Measurements from ENCODE around the gene ID4.
"Not testable (repeated sequence)": the region's sequence is repeated elsewhere in the genome, so short reads cannot be mapped to it uniquely, and the experiment has no call there.

ID4 gene

GRCh38 chr6:19852927-19853326 is 15.8 kb downstream of the ID4 start:
- TF ChIP-seq CTCF (IDR thresholded peaks at IDR 0.05; ENCODE audit: low read length, missing control alignments): no peak
- H3K4me3 ChIP-seq (replicated peaks; ENCODE audit: low read depth, low read length): no peak overlapping the region
- no peak for DNase-seq (ENCODE audit: low read depth)

DNA sequence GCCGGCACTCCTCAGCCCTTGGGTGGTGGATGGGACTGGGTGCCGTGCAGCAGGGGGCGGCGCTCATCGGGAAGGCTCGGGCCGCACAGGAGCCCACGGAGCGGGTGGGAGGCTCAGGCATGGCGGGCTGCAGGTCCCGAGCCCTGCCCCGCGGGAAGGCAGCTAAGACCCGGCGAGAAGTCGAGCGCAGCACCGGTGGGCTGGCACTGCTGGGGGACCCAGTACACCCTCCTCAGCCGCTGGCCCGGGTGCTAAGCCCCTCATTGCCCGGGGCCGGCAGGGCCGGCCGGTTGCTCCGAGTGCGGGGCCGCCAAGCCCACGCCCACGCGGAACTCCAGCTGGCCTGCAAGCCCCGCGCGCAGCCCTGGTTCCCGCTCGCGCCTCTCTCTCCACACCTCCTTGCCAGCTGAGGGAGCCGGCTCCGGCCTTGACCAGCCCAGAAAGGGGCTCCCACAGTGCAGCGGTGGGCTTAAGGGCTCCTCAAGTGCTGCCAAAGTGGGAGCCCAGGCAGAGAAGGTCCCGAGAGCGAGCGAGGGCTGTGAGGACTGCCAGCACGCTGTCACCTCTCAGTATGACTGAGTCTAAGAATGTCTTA is 17.3 kb downstream of the ID4 start:
- H3K4me3 ChIP-seq (replicated peaks; ENCODE audit: low read depth, low read length); DNase-seq (ENCODE audit: low read depth): not testable (repeated sequence)

DNA sequence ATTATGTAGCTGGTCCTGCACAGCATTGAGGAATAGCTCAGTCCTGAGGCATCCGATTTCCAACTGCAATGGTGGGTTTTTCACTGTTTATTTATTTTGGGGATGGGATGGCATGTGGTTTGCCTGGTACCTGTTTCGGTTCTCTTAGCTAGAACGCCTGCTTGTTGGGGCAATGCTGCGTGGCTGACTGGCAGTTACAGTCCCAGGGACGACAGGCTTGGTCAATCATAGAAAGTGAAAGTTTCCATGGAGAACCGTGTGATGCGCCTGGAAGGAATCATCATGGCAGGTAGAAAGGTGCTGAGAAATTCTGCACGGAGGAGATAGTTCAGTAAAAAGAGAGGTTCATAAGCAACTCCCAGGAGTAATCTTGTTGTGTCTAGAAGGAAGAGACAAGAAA is 18.4 kb downstream of the ID4 start:
- H3K4me3 ChIP-seq (replicated peaks; ENCODE audit: low read depth, low read length): no peak overlapping the region
- no peak for TF ChIP-seq CTCF (IDR thresholded peaks at IDR 0.05; ENCODE audit: low read length, missing control alignments)
- no peak for DNase-seq (ENCODE audit: low read depth)

- TF ChIP-seq CTCF (IDR thresholded peaks at IDR 0.05; ENCODE audit: low read length, missing control alignments): no peak
- no peak for DNase-seq (ENCODE audit: low read depth)
- no peak overlapping the region for H3K4me3 ChIP-seq (replicated peaks; ENCODE audit: low read depth, low read length)
Observed at GRCh38 chr6:19857139-19857538, 20.0 kb downstream of the ID4 start.

- no peak for DNase-seq (ENCODE audit: low read depth)
- no peak for TF ChIP-seq CTCF (IDR thresholded peaks at IDR 0.05; ENCODE audit: low read length, missing control alignments)
- H3K4me3 ChIP-seq (replicated peaks; ENCODE audit: low read depth, low read length): no peak overlapping the region
Observed at GRCh38 chr6:19857703-19858102, 20.5 kb downstream of the ID4 start.

DNA sequence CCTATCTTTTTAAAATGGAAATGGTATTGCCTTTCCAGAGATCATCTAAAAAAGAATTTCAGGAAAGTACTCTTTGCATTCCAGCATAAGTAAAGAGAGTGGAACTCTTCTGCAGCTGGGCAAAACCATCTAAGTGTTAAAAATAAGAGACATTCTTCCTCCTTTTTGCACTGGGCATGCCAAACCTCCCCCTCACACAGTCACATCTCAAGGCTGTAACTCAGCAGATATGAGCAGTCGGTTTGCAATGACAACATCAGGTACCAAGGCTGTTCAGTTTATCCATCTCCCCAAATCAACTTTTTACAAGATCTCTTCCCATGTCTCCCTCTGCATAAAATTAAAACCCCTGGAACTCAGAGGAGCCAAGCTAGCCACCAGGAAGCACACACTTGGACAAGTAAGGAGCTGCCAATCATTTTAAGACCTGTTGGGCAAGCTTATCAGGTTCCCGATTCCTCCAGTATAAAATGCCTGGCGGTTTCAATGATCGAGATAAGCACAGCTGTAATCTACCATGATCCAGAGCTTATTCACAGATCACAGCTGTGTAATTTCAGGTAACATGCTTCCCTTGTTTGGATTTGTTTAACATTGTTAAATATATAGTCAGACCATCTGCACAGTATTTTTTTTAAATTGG is 23.2 kb downstream of the ID4 start:
- no peak for TF ChIP-seq CTCF (IDR thresholded peaks at IDR 0.05; ENCODE audit: low read length, missing control alignments)
- DNase-seq (ENCODE audit: low read depth): no peak
- no peak overlapping the region for H3K4me3 ChIP-seq (replicated peaks; ENCODE audit: low read depth, low read length)

GRCh38 chr6:19864285-19864684 is 27.1 kb downstream of the ID4 start:
- no peak overlapping the region for H3K4me3 ChIP-seq (replicated peaks; ENCODE audit: low read depth, low read length)
- DNase-seq (ENCODE audit: low read depth): no peak
- no peak for TF ChIP-seq CTCF (IDR thresholded peaks at IDR 0.05; ENCODE audit: low read length, missing control alignments)

Data from fibroblast of pulmonary artery (primary cell).